ENCODE results near the gene ARHGEF4.
"Not testable (repeated sequence)": the region's sequence is repeated elsewhere in the genome, so short reads cannot be mapped to it uniquely, and the experiment has no call there.

Gene ARHGEF4

GRCh38 chr2:131046918-131047652 lies 210.4 kb downstream of the ARHGEF4 start:
- no peak for DNase-seq (ENCODE audit: low read depth in 4 of 4, low spot score in 1 of 4)

- no peak for DNase-seq (ENCODE audit: low read depth in 4 of 4, low spot score in 1 of 4)
Measured at GRCh38 chr2:131047920-131048560, 211.3 kb downstream of the ARHGEF4 start.

DNA sequence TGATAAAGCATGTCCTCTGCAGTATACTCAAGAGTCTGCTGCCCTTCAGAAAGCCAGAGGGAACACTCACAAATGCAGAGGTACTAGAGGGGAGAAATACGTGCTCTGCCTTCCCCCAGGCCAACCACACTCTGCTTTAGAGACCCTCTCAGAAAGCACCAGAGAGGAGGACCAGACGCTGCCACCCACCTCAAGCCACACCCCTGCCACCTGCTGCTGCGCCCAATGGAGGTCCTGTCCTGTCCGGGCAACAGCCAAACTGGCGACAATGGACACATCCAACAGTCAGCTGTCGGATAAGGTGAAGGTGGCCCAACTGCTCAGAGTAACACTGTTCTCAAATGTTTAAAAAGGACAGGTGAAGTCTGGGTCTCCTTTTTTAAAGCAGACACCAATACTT lies 211.9 kb downstream of the ARHGEF4 start:
- DNase-seq (ENCODE audit: low read depth in 4 of 4, low spot score in 1 of 4): no peak

GRCh38 chr2:131049150-131049718 lies 212.5 kb downstream of the ARHGEF4 start:
- DNase-seq (ENCODE audit: low read depth in 4 of 4, low spot score in 1 of 4): no peak

- DNase-seq (ENCODE audit: low read depth in 4 of 4, low spot score in 1 of 4): no peak
Measured at GRCh38 chr2:131050896-131051295, 214.2 kb downstream of the ARHGEF4 start.

DNA sequence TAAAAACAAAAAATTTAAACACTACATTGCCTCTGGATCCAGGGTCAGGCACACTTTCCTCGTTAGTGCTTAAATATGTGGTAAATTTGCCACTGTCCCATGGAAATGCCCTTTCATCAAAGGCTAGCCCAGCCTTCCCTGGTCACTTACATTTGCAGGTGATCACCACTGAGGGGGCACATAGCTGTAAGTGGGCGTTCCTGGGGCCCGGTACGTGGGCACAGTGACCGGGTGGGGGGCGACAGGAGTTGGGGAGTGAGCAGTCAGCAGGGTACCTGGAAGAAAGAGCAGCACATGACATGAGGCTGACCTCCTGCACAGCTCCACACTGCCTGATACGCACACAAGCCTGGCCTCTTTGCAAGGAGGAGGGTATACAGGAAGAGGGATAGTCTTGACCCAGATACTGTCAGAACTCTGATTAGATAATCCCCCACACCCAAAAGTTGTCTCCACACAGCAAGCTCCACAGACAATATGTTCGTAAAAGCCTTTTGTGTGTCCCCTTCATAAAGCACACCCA lies 216.1 kb downstream of the ARHGEF4 start:
- DNase-seq (ENCODE audit: low read depth in 4 of 4, low spot score in 1 of 4): no peak

DNA sequence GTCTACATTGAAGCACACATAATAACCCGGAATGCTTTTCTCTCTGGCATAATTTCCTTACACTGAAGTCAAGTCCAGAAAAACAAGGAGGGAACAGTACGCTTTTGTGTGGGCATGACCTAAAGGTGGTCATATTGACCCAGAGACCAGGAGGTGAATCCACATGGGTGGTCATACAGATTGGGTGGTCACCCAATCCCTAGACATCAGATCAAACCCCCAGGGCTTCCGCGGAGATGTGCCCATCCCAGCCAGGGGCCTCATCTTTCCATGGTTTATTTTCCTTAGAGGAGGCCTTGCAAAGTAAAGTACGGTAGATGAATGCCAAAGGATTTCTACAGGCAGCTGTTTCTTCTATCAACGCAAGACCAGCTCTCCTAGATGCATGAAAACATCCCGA lies 217.8 kb downstream of the ARHGEF4 start:
- no peak for DNase-seq (ENCODE audit: low read depth in 4 of 4, low spot score in 1 of 4)

GRCh38 chr2:131055169-131056065 lies 218.7 kb downstream of the ARHGEF4 start:
- no peak for DNase-seq (ENCODE audit: low read depth in 4 of 4, low spot score in 1 of 4)

DNA sequence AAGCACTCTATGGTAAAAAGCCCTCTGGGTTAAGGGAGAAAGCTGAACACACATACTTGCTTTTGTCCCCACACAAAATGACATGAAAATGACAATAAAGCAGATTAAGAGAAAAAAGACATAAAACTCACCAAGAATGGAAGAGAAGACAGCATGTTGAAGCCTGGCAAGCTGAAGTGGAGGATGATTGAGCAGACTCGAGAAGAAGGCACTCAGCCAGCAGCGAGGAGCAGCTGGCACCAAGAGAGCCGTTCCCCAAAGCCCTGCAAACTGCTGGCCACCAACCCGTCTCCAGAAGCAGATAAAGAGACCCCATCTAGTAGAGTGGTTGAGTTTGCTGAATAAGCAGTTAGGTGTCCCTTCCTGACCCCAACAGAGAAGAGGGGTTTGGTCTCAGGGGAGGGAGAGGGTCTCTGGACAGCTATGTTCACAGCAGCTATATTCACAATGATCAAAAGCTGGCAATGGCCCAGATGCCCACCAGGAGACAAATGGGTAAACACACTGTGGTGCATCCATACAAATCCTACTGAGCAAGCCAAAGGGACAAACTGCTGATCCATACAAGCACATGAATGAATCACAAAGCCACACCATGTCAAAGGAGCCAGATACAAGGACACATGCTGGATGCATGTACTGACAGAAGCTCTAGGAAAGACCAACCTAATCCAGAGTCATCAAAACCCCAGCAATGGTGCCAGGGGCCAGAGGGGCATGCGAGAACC lies 219.7 kb downstream of the ARHGEF4 start:
- no peak for DNase-seq (ENCODE audit: low read depth in 4 of 4, low spot score in 1 of 4)

- DNase-seq (ENCODE audit: low read depth in 4 of 4, low spot score in 1 of 4): no peak
Measured at GRCh38 chr2:131056932-131057287, 220.2 kb downstream of the ARHGEF4 start.

GRCh38 chr2:131058214-131058843 lies 221.6 kb downstream of the ARHGEF4 start:
- no peak for DNase-seq (ENCODE audit: low read depth in 4 of 4, low spot score in 1 of 4)

- no peak for DNase-seq (ENCODE audit: low read depth in 4 of 4, low spot score in 1 of 4)
Measured at GRCh38 chr2:131058920-131059319, 222.2 kb downstream of the ARHGEF4 start.

DNA sequence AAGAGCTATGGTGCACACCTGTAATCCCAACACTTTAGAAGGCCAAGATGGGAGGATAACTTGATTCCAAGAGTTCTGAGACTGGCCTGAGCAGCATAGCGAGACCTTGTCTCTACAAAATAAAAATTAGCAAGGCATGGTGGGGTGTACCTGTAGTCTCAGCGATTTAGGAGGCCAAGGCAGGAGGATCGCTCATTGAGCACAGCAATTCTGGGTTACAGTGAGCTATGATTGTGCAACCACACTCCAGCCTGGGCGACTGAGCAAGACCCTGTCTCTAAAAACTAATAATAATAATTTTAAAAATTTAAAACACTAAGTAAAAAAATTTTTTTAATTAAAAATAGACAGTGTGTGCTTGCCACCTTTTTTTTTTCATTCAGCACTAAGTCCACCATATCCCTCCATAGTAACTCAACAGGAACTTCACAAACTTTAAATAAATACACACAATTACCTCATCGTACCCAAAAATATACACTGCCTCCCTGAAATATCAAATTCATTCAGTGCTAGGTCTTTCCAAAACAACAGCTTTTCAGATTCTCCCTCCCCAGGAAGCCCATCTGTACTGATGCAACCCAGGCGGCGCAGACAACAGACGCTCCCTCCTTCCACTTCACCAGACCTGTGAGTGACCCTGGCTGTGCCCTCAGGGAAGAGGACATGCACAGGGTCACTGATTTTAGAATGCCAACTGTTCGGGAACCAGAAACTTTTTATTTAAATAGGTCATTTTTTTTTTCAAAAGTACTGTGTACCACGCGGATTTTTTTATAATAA lies 227.0 kb downstream of the ARHGEF4 start:
- no peak for DNase-seq (ENCODE audit: low read depth in 4 of 4, low spot score in 1 of 4)

GRCh38 chr2:131064589-131065512 lies 228.1 kb downstream of the ARHGEF4 start:
- no peak for DNase-seq (ENCODE audit: low read depth in 4 of 4, low spot score in 1 of 4)

GRCh38 chr2:131067465-131068125 lies 230.9 kb downstream of the ARHGEF4 start:
- no peak for DNase-seq (ENCODE audit: low read depth in 4 of 4, low spot score in 1 of 4)

GRCh38 chr2:131068172-131068571 lies 231.5 kb downstream of the ARHGEF4 start:
- not testable (repeated sequence) for DNase-seq (ENCODE audit: low read depth in 4 of 4, low spot score in 1 of 4)

DNA sequence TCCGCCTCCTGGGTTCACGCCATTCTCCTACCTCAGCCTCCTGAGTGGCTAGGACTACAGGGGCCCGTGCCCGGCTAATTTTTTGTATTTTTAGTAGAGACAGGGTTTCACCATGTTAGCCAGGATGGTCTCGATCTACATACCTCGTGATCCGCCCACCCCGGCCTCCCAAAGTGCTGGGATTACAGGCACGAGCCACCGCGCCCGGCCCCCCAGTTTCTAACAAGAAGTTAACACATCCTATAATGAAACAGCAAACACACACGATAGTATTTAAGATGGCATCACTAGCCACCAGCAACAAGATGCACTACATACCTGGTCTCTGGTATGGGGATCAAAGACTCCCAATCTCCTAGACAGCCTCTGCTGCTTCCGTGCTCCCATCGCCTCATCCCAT lies 238.9 kb downstream of the ARHGEF4 start:
- DNase-seq (ENCODE audit: low read depth in 4 of 4, low spot score in 1 of 4): not testable (repeated sequence)

- no peak for DNase-seq (ENCODE audit: low read depth in 4 of 4, low spot score in 1 of 4)
Measured at GRCh38 chr2:131076707-131077106, 240.0 kb downstream of the ARHGEF4 start.

Measured in stimulated activated CD4-positive, alpha-beta T cell treated with anti-CD3 and anti-CD28 coated beads, Interleukin-1b, Interleukin-23, amount 100 ng/mL, for 24 hours (primary cell).